Erythroblast (primary cell): ENCODE data around the gene GCSH.

Experiments
- GATA1 ChIP-seq: IDR thresholded peaks from 2 replicates; pipeline ENCODE4 v1.6.1; 2011; ENCODE audit warnings: low read depth, mild to moderate bottlenecking, control low read depth, low read length, moderate library complexity
- POLR2A ChIP-seq: IDR thresholded peaks from 2 replicates; pipeline ENCODE4 v1.6.1; 2011; ENCODE audit warnings: mild to moderate bottlenecking, low read length

DNA sequence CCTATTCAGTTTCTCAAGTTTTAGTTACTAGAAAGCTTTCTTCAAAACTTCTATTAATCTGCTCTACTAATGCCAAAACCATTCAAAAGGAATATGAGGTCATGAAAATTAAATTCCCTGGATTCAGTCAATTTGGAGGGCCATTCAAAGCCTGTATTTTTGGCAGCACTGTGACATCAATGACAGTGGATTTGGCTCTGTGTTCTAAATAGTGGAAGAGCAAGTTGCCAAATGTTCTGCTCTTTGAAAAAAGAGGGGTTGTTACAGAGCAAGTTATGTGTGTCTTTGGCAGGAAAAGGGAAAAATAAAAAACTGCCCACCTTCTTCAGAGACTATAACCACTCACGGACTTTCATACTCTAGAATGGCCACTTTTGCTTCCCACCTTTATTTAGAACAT is 16.0 kb downstream of the GCSH start:
- no peak for TF ChIP-seq POLR2A
- TF ChIP-seq GATA1: no peak
